DND-41 (cell line): ENCODE data around the gene GPC5.

Source experiments
- EZH2 ChIP-seq: IDR thresholded peaks from 3 replicates; pipeline ENCODE4 v1.6.1; 2012; ENCODE audit warnings: borderline replicate concordance, low read depth, mild to moderate bottlenecking, moderate library complexity, low read length, inconsistent platforms; ENCODE audit not compliant: severe bottlenecking
- TF ChIP-seq, protein P1 (sequence below): IDR thresholded peaks from 2 replicates; pipeline ENCODE4 v1.5.1; 2012; ENCODE audit warnings: borderline replicate concordance, low read length, moderate library complexity, mild to moderate bottlenecking; ENCODE audit not compliant: poor library complexity, severe bottlenecking; ENCODE audit errors: extremely low read depth

DNA sequence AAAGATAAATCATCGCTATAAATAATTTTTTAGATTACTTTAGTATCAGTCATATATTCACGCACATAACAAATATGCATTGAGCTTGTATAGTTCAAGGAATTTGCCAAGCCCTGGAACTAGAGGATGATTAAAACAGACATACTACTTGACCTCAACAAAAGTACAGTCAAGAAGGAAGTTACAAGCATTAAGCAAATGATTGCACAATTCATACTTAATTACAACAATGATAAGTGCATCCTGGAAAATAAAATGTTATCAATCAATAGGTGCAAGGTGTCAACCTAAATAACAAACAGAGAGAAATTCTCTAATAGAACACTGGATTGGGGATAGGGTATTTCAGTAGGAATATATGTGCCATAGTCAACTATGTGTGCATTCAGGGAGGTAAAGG is 491.2 kb downstream of the GPC5 start:
- TF ChIP-seq, protein P1, sequence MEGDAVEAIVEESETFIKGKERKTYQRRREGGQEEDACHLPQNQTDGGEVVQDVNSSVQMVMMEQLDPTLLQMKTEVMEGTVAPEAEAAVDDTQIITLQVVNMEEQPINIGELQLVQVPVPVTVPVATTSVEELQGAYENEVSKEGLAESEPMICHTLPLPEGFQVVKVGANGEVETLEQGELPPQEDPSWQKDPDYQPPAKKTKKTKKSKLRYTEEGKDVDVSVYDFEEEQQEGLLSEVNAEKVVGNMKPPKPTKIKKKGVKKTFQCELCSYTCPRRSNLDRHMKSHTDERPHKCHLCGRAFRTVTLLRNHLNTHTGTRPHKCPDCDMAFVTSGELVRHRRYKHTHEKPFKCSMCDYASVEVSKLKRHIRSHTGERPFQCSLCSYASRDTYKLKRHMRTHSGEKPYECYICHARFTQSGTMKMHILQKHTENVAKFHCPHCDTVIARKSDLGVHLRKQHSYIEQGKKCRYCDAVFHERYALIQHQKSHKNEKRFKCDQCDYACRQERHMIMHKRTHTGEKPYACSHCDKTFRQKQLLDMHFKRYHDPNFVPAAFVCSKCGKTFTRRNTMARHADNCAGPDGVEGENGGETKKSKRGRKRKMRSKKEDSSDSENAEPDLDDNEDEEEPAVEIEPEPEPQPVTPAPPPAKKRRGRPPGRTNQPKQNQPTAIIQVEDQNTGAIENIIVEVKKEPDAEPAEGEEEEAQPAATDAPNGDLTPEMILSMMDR: no peak
- no peak for TF ChIP-seq EZH2
